Measurements from ENCODE around the gene IL17REL. TPM values are rescaled to one million over a fixed set of nuclear protein-coding genes. Genes with fewer than 3 reads are reported as not detected.

The IL17REL gene
- total and polyA plus RNA-seq, 2 of the 13 experiments (the other 11 are each of a cell fraction or from before 2014, with no cell fraction given), result not detected

DNA sequence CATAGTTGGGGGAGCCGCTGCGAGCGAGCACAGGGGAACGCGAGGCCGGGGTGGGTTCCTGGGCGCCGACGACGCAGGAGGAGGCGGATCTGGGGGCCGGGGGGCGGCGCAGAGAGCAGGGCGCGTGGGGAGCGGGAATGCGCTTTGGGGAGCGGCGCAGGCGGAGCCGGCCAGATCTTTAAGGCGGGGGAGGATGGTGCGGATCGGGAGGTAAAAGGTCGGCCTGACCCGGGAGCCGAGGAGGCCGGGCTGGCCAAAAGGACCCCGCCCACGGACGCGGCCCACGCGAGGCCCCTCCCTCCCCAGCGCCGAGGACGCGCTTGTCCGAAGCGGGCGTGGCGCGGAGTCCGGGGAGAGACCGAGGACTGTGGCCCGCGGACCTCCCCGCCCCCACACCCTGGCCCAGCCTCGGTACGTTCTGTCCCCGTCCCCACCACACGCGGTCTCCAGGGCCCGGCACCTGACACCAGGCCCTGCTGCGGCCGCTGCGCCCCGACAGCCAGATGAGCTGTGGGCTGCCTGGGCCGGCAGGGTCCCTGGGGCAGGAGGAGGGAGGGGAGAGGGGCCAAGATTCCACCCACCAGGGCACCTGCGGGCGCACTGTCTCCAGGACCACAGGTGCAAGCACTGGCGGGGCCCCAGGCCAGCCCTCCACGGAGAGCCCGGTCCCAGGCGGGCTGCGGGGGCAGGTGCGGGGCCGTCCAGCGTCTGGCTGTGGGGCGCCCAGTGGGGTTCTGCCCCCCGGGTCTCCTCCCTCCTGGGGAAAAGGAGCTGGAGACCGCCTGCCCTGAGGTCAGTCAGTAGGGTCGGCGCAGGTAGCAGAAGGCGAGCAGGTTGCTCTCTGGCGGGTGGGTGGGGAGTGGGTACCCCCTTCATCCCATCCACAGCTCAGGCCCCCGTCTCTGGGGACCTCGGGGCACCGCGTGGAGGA is 41.1 kb downstream of the IL17REL start (continued):
- no peak for TF ChIP-seq ZNF432 (CRISPR knock-in tag; IDR thresholded peaks at IDR 0.05; ENCODE audit: borderline replicate concordance)
- TF ChIP-seq MIER3 (CRISPR knock-in tag; IDR thresholded peaks at IDR 0.05; ENCODE audit: borderline replicate concordance), result no peak
- no peak for TF ChIP-seq GATAD2A (CRISPR knock-in tag; IDR thresholded peaks at IDR 0.05)
- TF ChIP-seq KDM4B (CRISPR knock-in tag; IDR thresholded peaks at IDR 0.05), result no peak
- no peak; the same call in 1 of the 2 replicates for TF ChIP-seq AKAP8 (CRISPR knock-in tag; IDR thresholded peaks at IDR 0.05)
- TF ChIP-seq ZNF83 (CRISPR knock-in tag; IDR thresholded peaks at IDR 0.05; ENCODE audit: borderline replicate concordance), result peak; percentile 49; the same call in 1 of the 2 replicates
- TF ChIP-seq, protein P1, sequence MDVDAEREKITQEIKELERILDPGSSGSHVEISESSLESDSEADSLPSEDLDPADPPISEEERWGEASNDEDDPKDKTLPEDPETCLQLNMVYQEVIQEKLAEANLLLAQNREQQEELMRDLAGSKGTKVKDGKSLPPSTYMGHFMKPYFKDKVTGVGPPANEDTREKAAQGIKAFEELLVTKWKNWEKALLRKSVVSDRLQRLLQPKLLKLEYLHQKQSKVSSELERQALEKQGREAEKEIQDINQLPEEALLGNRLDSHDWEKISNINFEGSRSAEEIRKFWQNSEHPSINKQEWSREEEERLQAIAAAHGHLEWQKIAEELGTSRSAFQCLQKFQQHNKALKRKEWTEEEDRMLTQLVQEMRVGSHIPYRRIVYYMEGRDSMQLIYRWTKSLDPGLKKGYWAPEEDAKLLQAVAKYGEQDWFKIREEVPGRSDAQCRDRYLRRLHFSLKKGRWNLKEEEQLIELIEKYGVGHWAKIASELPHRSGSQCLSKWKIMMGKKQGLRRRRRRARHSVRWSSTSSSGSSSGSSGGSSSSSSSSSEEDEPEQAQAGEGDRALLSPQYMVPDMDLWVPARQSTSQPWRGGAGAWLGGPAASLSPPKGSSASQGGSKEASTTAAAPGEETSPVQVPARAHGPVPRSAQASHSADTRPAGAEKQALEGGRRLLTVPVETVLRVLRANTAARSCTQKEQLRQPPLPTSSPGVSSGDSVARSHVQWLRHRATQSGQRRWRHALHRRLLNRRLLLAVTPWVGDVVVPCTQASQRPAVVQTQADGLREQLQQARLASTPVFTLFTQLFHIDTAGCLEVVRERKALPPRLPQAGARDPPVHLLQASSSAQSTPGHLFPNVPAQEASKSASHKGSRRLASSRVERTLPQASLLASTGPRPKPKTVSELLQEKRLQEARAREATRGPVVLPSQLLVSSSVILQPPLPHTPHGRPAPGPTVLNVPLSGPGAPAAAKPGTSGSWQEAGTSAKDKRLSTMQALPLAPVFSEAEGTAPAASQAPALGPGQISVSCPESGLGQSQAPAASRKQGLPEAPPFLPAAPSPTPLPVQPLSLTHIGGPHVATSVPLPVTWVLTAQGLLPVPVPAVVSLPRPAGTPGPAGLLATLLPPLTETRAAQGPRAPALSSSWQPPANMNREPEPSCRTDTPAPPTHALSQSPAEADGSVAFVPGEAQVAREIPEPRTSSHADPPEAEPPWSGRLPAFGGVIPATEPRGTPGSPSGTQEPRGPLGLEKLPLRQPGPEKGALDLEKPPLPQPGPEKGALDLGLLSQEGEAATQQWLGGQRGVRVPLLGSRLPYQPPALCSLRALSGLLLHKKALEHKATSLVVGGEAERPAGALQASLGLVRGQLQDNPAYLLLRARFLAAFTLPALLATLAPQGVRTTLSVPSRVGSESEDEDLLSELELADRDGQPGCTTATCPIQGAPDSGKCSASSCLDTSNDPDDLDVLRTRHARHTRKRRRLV (CRISPR knock-in tag; IDR thresholded peaks at IDR 0.05), result no peak
- TF ChIP-seq, protein P2, sequence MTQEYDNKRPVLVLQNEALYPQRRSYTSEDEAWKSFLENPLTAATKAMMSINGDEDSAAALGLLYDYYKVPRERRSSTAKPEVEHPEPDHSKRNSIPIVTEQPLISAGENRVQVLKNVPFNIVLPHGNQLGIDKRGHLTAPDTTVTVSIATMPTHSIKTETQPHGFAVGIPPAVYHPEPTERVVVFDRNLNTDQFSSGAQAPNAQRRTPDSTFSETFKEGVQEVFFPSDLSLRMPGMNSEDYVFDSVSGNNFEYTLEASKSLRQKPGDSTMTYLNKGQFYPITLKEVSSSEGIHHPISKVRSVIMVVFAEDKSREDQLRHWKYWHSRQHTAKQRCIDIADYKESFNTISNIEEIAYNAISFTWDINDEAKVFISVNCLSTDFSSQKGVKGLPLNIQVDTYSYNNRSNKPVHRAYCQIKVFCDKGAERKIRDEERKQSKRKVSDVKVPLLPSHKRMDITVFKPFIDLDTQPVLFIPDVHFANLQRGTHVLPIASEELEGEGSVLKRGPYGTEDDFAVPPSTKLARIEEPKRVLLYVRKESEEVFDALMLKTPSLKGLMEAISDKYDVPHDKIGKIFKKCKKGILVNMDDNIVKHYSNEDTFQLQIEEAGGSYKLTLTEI (CRISPR knock-in tag; conservative IDR thresholded peaks at IDR 0.05), result no peak
- no peak; the same call in 1 of the 2 replicates for TF ChIP-seq FOSL1 (CRISPR knock-in tag; IDR thresholded peaks at IDR 0.05; ENCODE audit: borderline replicate concordance)
- no peak; the same call in 1 of the 2 replicates for TF ChIP-seq PHF8 (CRISPR knock-in tag; IDR thresholded peaks at IDR 0.05)
- no peak for TF ChIP-seq JDP2 (CRISPR knock-in tag; IDR thresholded peaks at IDR 0.05; ENCODE audit: borderline replicate concordance)
- no peak for TF ChIP-seq SRY (CRISPR knock-in tag; IDR thresholded peaks at IDR 0.05)
- TF ChIP-seq NR2F6 (IDR thresholded peaks at IDR 0.05), result no peak
- no peak for TF ChIP-seq NR2F6 (CRISPR knock-in tag; IDR thresholded peaks at IDR 0.05)
- no peak for TF ChIP-seq KAT8 (CRISPR knock-in tag; IDR thresholded peaks at IDR 0.05)
- TF ChIP-seq, protein P3, sequence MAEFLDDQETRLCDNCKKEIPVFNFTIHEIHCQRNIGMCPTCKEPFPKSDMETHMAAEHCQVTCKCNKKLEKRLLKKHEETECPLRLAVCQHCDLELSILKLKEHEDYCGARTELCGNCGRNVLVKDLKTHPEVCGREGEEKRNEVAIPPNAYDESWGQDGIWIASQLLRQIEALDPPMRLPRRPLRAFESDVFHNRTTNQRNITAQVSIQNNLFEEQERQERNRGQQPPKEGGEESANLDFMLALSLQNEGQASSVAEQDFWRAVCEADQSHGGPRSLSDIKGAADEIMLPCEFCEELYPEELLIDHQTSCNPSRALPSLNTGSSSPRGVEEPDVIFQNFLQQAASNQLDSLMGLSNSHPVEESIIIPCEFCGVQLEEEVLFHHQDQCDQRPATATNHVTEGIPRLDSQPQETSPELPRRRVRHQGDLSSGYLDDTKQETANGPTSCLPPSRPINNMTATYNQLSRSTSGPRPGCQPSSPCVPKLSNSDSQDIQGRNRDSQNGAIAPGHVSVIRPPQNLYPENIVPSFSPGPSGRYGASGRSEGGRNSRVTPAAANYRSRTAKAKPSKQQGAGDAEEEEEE (CRISPR knock-in tag; IDR thresholded peaks at IDR 0.05; ENCODE audit: borderline replicate concordance), result no peak
- no peak for TF ChIP-seq SKI (IDR thresholded peaks at IDR 0.05; ENCODE audit: partially characterized antibody)
- no peak for TF ChIP-seq ZNF883 (CRISPR knock-in tag; IDR thresholded peaks at IDR 0.05; ENCODE audit: not compliant biosample characterization)
- TF ChIP-seq MAFK (conservative IDR thresholded peaks at IDR 0.05 in 1 of 2, IDR thresholded peaks at IDR 0.05 in 1 of 2; ENCODE audit: low read length in 2 of 2), result no peak
- no peak for TF ChIP-seq MAFF (IDR thresholded peaks at IDR 0.05; ENCODE audit: low read depth, low read length)
- TF ChIP-seq FOSL2 (CRISPR knock-in tag; IDR thresholded peaks at IDR 0.05), result no peak
- TF ChIP-seq NCOA1 (CRISPR knock-in tag; IDR thresholded peaks at IDR 0.05), result no peak
- peak; percentile 38; the same call in 1 of the 2 replicates for TF ChIP-seq PHF21A (CRISPR knock-in tag; IDR thresholded peaks at IDR 0.05)

Measured in HepG2 (cell line).